ENCODE results near the gene NFIX. TPM values are rescaled to one million over a fixed set of nuclear protein-coding genes. Genes with fewer than 3 reads are reported as not detected.

The NFIX gene
- total and polyA plus RNA-seq, 7 donors, result 10.6 to 104 (median 44.1) TPM

DNA sequence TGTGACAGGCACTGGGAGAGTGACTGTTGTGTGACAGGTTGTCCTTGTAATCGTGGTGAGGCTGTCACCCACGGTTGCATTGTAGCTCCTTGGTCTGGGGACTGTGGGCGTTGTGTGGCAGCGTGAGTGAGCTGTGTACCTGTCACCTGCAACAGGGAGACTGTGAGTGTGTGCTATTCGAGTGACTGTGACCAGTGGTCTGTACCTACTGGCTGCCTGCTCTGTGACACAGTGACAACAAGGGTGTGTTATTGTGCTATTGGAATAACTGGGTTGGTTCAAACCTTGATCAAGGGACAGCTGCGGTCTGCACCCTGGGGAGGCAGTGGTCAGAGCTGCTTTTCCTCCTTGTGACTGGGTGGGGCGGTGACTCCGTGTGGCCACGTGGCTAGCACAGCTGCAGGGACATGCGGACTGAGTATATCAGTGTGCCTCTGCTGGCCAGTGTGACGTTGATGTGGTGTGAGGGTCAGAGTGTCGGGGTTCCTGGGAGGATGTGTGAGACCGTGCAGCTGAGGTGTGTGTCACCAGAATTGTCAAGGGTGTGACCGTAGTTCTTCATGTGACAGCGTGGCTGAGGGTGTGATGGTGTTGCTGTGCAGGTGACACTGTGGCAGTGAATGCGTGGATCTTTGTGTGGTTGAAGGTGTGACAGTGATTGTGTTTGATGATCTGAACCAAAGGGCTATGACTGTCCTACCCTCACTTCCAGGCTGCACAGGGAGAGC lies 10.1 kb upstream of the NFIX start:
- Histone ChIP-seq H3K9me3 (no peaks in the 10 kb centered on the region), H3K4me3 (no peak overlapping the region), H3K27me3 (no peaks in the 10 kb centered on the region), H3K4me1 (peaks cover 0 to 9% (median 7%) of the 10 kb centered on the region in 4 donors), H3K36me3 (no peaks in the 10 kb centered on the region), H3K27ac (peak overlapping the region in 1 of 4 donors; percentile 37)
- intact Hi-C loops (cut with DNase I), result no loop called here
- 10 to 47% methylated on average over 16 of the region's 16 CpGs for WGBS, 2 donors
- peak; percentile 82 for DNase-seq
- TF ChIP-seq EP300 (IDR thresholded peaks at IDR 0.05) (no peak), POLR2AphosphoS5 (IDR thresholded peaks at IDR 0.05) (peak in 1 of 4 donors; percentile 17)

- Histone ChIP-seq H3K4me3 (no peak overlapping the region), H3K9me3 (no peaks in the 10 kb centered on the region), H3K27me3 (no peaks in the 10 kb centered on the region), H3K27ac (no peak overlapping the region), H3K4me1 (peaks cover 0 to 9% (median 7%) of the 10 kb centered on the region in 4 donors), H3K36me3 (no peaks in the 10 kb centered on the region)
- TF ChIP-seq POLR2AphosphoS5 (IDR thresholded peaks at IDR 0.05), result no peak
- TF ChIP-seq CTCF (IDR thresholded peaks at IDR 0.05), result no peak
- TF ChIP-seq POLR2A (IDR thresholded peaks at IDR 0.05), result no peak
- DNase-seq, result no peak
- intact Hi-C loops (cut with DNase I), result no loop called here
- 95 to 96% methylated on average over 12 of the region's 12 CpGs for WGBS, 2 donors
Measured at GRCh38 chr19:12986726-12987125, 8.5 kb upstream of the NFIX start.

DNA sequence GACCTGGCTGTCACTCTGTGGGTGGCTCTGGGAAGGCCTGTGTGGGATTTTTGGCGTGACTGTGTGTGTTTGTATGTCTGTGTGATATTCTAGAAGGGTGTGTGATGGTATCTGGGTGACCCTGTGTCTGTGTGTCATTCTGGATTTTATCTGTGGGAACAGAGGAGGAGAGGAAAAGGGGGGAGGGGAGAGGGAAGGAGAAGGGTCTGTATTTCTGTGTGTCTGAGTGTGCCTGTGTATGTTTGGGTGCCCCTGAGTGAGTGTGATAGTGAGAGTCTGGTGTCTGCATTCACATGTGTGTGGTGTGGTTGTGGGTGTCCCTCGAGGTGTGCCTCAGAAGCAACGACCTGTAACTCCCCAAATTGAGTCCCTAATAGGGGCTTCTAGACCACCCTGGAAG lies 8.1 kb upstream of the NFIX start:
- no peak for DNase-seq
- TF ChIP-seq POLR2A (IDR thresholded peaks at IDR 0.05), result no peak
- no peak for TF ChIP-seq POLR2AphosphoS5 (IDR thresholded peaks at IDR 0.05)
- no peak for TF ChIP-seq EP300 (IDR thresholded peaks at IDR 0.05)
- no peak for TF ChIP-seq CTCF (IDR thresholded peaks at IDR 0.05)

DNA sequence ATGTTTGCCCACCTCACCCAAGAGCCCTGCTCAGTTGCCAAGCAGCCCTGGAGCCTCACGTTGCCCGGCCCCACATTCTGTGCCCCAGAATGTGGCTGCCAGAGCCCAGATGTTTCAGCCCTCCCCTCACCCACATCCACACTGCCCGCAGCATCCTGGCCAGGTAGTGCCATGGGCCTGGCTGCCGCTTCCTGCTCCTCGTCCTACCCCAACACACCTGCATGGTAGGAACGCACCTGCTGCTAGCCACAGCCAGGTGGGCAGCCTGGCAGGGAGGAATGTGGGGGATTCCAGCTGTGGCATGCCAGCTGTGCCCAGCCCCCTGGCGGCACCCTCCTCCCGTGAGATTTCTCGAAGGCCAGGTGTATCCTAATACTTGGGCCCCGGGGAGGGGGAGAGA lies 7.5 kb upstream of the NFIX start:
- H3K4me3 ChIP-seq, result no peak overlapping the region
- H3K36me3 ChIP-seq, result no peaks in the 10 kb centered on the region
- peaks cover 0 to 9% (median 7%) of the 10 kb centered on the region in 4 donors for H3K4me1 ChIP-seq
- H3K27ac ChIP-seq, result no peak overlapping the region
- TF ChIP-seq CTCF (IDR thresholded peaks at IDR 0.05) (no peak), EP300 (IDR thresholded peaks at IDR 0.05) (no peak), POLR2AphosphoS5 (IDR thresholded peaks at IDR 0.05) (no peak), POLR2A (IDR thresholded peaks at IDR 0.05) (no peak)
- H3K9me3 ChIP-seq, result no peaks in the 10 kb centered on the region
- no peak for DNase-seq
- WGBS, 2 donors, result 58 to 72% methylated on average over 10 of the region's 10 CpGs
- no peaks in the 10 kb centered on the region for H3K27me3 ChIP-seq
- intact Hi-C loops (cut with DNase I), result no loop called here

More for the DNA sequence above, 8.1 kb upstream of the NFIX start:
- Histone ChIP-seq H3K4me3 (no peak overlapping the region), H3K27me3 (no peaks in the 10 kb centered on the region), H3K36me3 (no peaks in the 10 kb centered on the region), H3K27ac (no peak overlapping the region), H3K9me3 (no peaks in the 10 kb centered on the region), H3K4me1 (peaks cover 0 to 9% (median 7%) of the 10 kb centered on the region in 4 donors)
- intact Hi-C loops (cut with DNase I), result no loop called here
- 81 to 84% methylated on average over 3 of the region's 3 CpGs for WGBS, 2 donors

DNA sequence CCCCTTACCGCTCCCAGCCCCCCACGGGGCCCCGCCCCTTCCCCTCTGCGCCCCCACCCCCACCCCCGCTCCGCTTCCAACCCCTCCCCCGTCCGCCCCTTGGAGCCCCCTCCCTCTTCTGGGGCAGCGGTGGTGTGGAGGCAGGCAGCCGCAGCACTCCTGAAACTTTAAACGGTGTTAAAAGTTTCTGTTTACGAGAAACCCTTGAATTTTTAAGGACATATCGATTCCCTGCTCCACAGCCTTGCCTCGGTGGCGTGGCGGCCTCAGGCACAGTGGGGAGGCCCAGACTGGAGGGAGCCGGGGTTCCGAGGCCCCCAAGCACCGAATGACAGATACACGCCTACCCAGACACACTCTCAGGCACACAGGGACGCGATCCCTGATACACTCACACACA lies 4.8 kb upstream of the NFIX start:
- Histone ChIP-seq H3K27ac (no peak overlapping the region), H3K9me3 (no peaks in the 10 kb centered on the region), H3K27me3 (no peaks in the 10 kb centered on the region), H3K4me1 (peaks cover 0 to 5% (median 5%) of the 10 kb centered on the region in 4 donors), H3K36me3 (no peaks in the 10 kb centered on the region), H3K4me3 (no peak overlapping the region)
- intact Hi-C loops (cut with DNase I), result loop anchor here (10.0 kb wide), 1 partner anchor 164 kb away; the partner anchor contains the start of genes IER2 and STX10
- no peak for DNase-seq
- TF ChIP-seq POLR2AphosphoS5 (IDR thresholded peaks at IDR 0.05) (no peak), EP300 (IDR thresholded peaks at IDR 0.05) (no peak), CTCF (IDR thresholded peaks at IDR 0.05) (no peak)
- 48 to 72% methylated on average over 22 of the region's 22 CpGs for WGBS, 2 donors

All from sigmoid colon (tissue), 7 donors.